Stimulated activated effector memory CD8-positive, alpha-beta T cell treated with anti-CD3 and anti-CD28 coated beads, Interleukin-12 subunit alpha, Interleukin-12 subunit beta, amount 100 ng/mL, for 72 hours (primary cell): ENCODE results near the gene ATAD1.
"Not testable (repeated sequence)": the region's sequence is repeated elsewhere in the genome, so short reads cannot be mapped to it uniquely, and the experiment has no call there.

Experiments used
- ATAC-seq: fragments of 150-1000 bp; cut with Tn5 transposase; 2 replicates; pipeline ENCODE4 v1.10.0; 2021
- DNase-seq, 2 donors: peaks; one replicate each; pipeline ENCODE4 v3.0.0; 2021 to 2022; ENCODE audit warnings: low spot score in 2 of 2
- H3K27ac Mint-ChIP-seq: one replicate; pipeline ENCODE4 v1.8.0; 2022; ENCODE audit warnings: mild to moderate bottlenecking, mixed read lengths
- H3K36me3 Mint-ChIP-seq: one replicate; pipeline ENCODE4 v1.8.0; 2022; ENCODE audit warnings: mild to moderate bottlenecking, mixed read lengths
- H3K4me1 Mint-ChIP-seq: one replicate; pipeline ENCODE4 v1.8.0; 2022; ENCODE audit warnings: mixed read lengths
- H3K4me3 Mint-ChIP-seq: one replicate; pipeline ENCODE4 v1.8.0; 2022; ENCODE audit warnings: mild to moderate bottlenecking, mixed read lengths
- H3K9me3 Mint-ChIP-seq: one replicate; pipeline ENCODE4 v1.8.0; 2022; ENCODE audit warnings: mixed read lengths

Gene ATAD1

DNA sequence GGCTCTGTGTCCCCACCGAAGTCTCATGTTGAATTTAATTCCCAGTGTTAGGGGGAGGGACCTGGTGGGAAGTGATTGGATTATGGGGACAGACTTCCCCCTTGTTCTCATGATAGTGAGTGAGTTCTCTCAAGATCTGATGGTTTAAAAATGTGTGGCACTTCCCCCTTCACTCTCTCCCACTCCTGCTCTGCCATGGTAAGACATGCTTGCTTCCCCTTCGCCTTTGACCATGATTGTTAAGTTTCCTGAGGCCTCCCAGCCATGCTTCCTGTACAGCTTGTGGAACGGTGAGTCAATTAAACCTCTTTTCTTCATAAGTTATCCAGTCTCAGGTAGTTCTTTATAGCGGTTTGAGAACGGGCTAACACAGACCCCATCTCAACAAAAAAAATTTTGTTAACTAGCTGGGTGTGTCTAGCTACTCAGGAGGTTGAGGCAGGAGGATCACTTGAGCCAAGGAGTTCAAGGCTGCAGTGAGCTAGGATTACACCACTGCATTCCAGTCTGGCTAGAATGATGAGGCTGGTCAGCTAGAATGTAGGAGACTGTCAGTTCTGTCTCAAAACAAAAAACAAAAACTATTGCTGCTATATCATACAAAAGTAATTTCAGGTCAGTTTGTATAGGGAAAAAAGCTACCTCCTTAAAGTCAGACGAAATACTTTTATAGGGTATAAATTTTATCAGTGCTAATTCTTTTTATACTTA, 57.7 kb downstream of the ATAD1 start:
- DNase-seq = no peak
- H3K4me3 Mint-ChIP-seq = no peak overlapping the region
- ATAC-seq = no peak
- H3K36me3 Mint-ChIP-seq = peaks cover 54% of the 10 kb centered on the region
- H3K4me1 Mint-ChIP-seq = peaks cover 32% of the 10 kb centered on the region
- no peaks in the 10 kb centered on the region for H3K9me3 Mint-ChIP-seq
- H3K27ac Mint-ChIP-seq = peak overlapping the region; percentile 8

GRCh38 chr10:87759551-87759950, 58.5 kb downstream of the ATAD1 start:
- H3K27ac Mint-ChIP-seq = peak overlapping the region; percentile 8
- H3K9me3 Mint-ChIP-seq = no peaks in the 10 kb centered on the region
- ATAC-seq = no peak
- peaks cover 54% of the 10 kb centered on the region for H3K36me3 Mint-ChIP-seq
- H3K4me1 Mint-ChIP-seq = peaks cover 35% of the 10 kb centered on the region
- H3K4me3 Mint-ChIP-seq = no peak overlapping the region
- DNase-seq = no peak

GRCh38 chr10:87757685-87758084, 60.3 kb downstream of the ATAD1 start:
- H3K27ac Mint-ChIP-seq = no peak overlapping the region
- peaks cover 35% of the 10 kb centered on the region for H3K4me1 Mint-ChIP-seq
- H3K4me3 Mint-ChIP-seq = no peak overlapping the region
- ATAC-seq (no peak), DNase-seq (no peak)
- H3K36me3 Mint-ChIP-seq = peaks cover 60% of the 10 kb centered on the region
- no peaks in the 10 kb centered on the region for H3K9me3 Mint-ChIP-seq

- no peak for DNase-seq
- Mint-ChIP-seq H3K4me1 (peaks cover 32% of the 10 kb centered on the region), H3K36me3 (peaks cover 53% of the 10 kb centered on the region), H3K4me3 (no peak overlapping the region), H3K27ac (peak overlapping the region; percentile 75), H3K9me3 (no peaks in the 10 kb centered on the region)
- peak; percentile 79 for ATAC-seq
Observed at GRCh38 chr10:87753995-87754866, 63.8 kb downstream of the ATAD1 start.

DNA sequence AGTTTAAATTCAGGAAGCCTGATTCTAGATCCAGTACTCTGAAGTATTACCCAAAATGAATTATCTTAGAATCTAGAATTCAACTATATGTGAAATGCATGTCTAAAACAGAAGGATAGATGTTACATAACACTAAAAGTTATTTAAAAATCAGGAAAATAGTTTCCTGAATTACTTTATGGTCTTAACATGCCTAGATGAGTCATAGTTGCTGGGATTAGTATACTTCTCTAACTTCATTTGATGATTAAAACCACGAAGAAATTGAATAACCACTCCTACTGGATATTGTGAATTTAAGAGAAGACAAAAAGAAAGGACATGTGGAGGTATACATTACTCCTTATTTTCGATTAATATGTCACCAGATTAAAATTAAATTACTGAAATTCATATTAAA, 65.5 kb downstream of the ATAD1 start:
- no peak for DNase-seq
- Mint-ChIP-seq H3K36me3 (peaks cover 44% of the 10 kb centered on the region), H3K4me3 (no peak overlapping the region), H3K4me1 (peaks cover 23% of the 10 kb centered on the region), H3K9me3 (no peaks in the 10 kb centered on the region), H3K27ac (no peak overlapping the region)
- ATAC-seq = no peak

GRCh38 chr10:87751274-87751673, 66.8 kb downstream of the ATAD1 start:
- Mint-ChIP-seq H3K27ac (no peak overlapping the region), H3K36me3 (peaks cover 39% of the 10 kb centered on the region), H3K9me3 (no peaks in the 10 kb centered on the region), H3K4me3 (no peak overlapping the region), H3K4me1 (peaks cover 22% of the 10 kb centered on the region)
- no peak for DNase-seq
- ATAC-seq = no peak

DNA sequence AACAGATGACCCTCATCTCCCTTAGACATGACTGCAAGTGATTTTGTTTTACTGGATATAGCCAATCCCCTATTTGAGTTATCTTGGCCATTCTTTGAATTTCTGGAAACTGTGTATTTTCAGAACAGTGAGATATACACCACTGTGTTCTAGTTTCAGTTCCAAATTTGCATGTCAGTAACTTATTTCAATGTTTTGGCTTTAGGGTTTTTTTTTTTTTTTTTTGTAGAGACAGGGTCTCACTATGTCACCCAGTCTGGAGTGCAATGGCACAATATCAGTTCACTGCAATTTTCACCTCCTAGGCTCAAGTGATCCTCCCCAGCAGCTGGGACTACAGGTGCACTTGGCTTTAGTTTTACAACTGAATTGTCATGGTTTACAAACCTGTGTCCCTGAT, 67.2 kb downstream of the ATAD1 start:
- peak; percentile 56 for ATAC-seq
- Mint-ChIP-seq H3K36me3 (peaks cover 34% of the 10 kb centered on the region), H3K27ac (no peak overlapping the region)

DNA sequence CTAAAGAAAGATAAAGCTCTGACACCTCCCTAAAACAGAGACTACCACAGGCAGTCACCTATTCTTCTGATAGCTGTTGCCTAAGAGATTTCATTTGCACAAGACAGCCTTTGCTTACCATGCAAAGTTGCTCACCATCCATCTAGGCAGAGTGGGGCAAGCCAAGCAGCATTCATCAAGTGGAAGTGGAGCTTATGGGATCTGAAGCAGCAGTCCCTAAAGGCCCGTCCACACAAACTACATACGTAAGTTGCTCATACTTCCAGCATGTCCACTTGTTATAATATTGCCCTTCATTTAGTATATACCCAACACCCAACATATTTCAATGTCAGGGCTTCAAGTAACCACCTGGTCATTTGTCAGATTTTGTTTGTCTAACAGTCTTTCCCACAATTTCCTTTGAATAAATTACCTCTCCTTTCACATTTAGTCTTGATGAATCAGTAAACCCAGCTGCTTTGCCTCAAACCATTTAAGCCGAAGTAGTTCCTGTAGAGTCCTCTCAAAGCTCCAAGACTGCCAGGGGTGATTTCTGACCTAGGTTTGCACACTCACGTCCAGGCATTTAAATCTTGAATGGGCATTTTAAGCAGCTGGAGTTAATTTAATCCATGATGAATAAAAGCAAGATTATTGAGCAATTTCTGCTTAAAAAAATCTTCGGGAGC, 67.9 kb downstream of the ATAD1 start:
- no peaks in the 10 kb centered on the region for H3K9me3 Mint-ChIP-seq
- peaks cover 22% of the 10 kb centered on the region for H3K4me1 Mint-ChIP-seq
- H3K36me3 Mint-ChIP-seq = peaks cover 27% of the 10 kb centered on the region
- DNase-seq = no peak
- H3K27ac Mint-ChIP-seq = no peak overlapping the region
- no peak overlapping the region for H3K4me3 Mint-ChIP-seq
- ATAC-seq = peak; percentile 47

More for the DNA sequence above, 67.2 kb downstream of the ATAD1 start:
- no peak overlapping the region for H3K4me3 Mint-ChIP-seq
- H3K4me1 Mint-ChIP-seq = peaks cover 22% of the 10 kb centered on the region
- DNase-seq = no peak
- H3K9me3 Mint-ChIP-seq = no peaks in the 10 kb centered on the region

DNA sequence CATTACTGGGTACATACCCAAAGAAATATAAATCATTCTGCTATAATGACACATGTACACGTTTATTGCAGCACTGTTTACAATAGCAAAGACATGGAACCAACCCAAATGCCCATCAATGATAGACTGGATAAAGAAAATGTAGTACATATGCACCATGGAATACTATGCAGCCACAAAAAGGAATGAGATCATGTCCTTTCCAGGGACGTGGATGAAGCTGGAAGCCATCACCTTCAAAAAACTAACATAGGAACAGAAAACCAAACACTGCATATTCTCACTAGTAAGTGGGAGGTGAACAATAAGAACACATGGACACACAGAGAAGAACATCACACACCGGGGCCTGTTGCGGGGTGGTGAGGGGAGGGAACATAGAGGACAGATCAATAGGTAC, 69.8 kb downstream of the ATAD1 start:
- DNase-seq, ATAC-seq, H3K4me3 Mint-ChIP-seq, H3K9me3 Mint-ChIP-seq, H3K27ac Mint-ChIP-seq: not testable (repeated sequence)
- H3K36me3 Mint-ChIP-seq = peaks cover 10% of the 10 kb centered on the region
- peaks cover 14% of the 10 kb centered on the region for H3K4me1 Mint-ChIP-seq

DNA sequence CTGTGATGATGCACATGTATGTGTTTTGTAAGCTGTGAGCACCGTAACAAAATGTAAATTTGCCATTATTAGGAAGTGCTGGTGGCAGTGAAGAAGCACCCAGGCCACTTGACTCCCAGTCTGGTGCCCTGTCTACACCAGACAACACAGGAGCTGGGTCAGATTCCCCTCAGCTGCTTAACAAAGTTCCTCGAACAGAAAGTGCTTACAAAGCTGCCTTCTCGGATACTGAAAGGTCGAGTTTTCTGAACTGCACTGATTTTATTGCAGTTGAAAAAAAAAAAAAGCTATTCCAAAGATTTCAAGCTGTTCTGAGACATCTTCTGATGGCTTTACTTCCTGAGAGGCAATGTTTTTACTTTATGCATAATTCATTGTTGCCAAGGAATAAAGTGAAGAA, 71.1 kb downstream of the ATAD1 start:
- Mint-ChIP-seq H3K36me3 (no peaks in the 10 kb centered on the region), H3K9me3 (no peaks in the 10 kb centered on the region), H3K27ac (no peak overlapping the region), H3K4me3 (no peak overlapping the region), H3K4me1 (peaks cover 14% of the 10 kb centered on the region)
- DNase-seq (no peak), ATAC-seq (no peak)

- no peaks in the 10 kb centered on the region for H3K9me3 Mint-ChIP-seq
- no peak for ATAC-seq
- DNase-seq = no peak
- H3K27ac Mint-ChIP-seq = no peak overlapping the region
- no peaks in the 10 kb centered on the region for H3K36me3 Mint-ChIP-seq
- H3K4me3 Mint-ChIP-seq = no peak overlapping the region
- no peaks in the 10 kb centered on the region for H3K4me1 Mint-ChIP-seq
Observed at GRCh38 chr10:87744606-87745005, 73.4 kb downstream of the ATAD1 start.

- DNase-seq, H3K27ac Mint-ChIP-seq, H3K36me3 Mint-ChIP-seq, ATAC-seq, H3K9me3 Mint-ChIP-seq, H3K4me1 Mint-ChIP-seq, H3K4me3 Mint-ChIP-seq: not testable (repeated sequence)
Observed at GRCh38 chr10:87742992-87743610, 74.9 kb downstream of the ATAD1 start.

GRCh38 chr10:87740254-87740655, 77.8 kb downstream of the ATAD1 start:
- H3K36me3 Mint-ChIP-seq = no peaks in the 10 kb centered on the region
- no peaks in the 10 kb centered on the region for H3K9me3 Mint-ChIP-seq
- H3K4me3 Mint-ChIP-seq = no peak overlapping the region
- no peak for DNase-seq
- H3K27ac Mint-ChIP-seq = no peak overlapping the region
- no peaks in the 10 kb centered on the region for H3K4me1 Mint-ChIP-seq
- ATAC-seq = no peak

GRCh38 chr10:87739703-87740102, 78.3 kb downstream of the ATAD1 start:
- Mint-ChIP-seq H3K4me1 (no peaks in the 10 kb centered on the region), H3K36me3 (no peaks in the 10 kb centered on the region), H3K27ac (no peak overlapping the region), H3K9me3 (no peaks in the 10 kb centered on the region), H3K4me3 (no peak overlapping the region)
- no peak for ATAC-seq
- no peak for DNase-seq

DNA sequence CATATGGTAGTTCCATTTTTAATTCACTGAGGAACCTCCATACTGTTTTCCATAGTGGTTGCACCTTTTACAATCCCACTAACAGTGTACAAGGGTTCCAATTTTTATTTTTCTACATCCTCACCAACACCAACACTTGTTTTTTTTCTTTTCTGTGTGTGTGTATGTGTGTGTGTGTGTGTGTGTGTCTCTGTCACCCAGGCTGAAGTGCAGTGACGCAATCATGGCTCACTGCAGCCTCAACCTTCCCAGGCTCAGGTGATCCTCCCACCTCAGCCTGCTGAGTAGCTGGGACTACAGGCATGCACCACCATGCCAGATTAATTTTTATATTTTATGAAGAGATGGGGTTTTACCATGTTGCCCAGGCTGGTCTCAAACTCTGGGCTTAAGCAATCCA, 79.8 kb downstream of the ATAD1 start:
- not testable (repeated sequence) for H3K4me3 Mint-ChIP-seq, H3K27ac Mint-ChIP-seq, H3K9me3 Mint-ChIP-seq, ATAC-seq, H3K36me3 Mint-ChIP-seq, H3K4me1 Mint-ChIP-seq, DNase-seq
